GM12864 (cell line): Measurements from ENCODE around the gene QRICH2.
A peak's percentile ranks its signal among the peaks of the same experiment; 100 is the strongest.

Source experiments
- DNase-seq: peaks from one replicate; pipeline ENCODE4 v3.0.0-alpha.2; 2011; ENCODE audit warnings: low read depth
- H3K4me3 ChIP-seq: 2 replicates; pipeline ENCODE4 v1.5.1; 2011; ENCODE audit warnings: mild to moderate bottlenecking, low read depth, low read length, control low read depth
- TF ChIP-seq, protein P1 (sequence below): IDR thresholded peaks from 2 replicates; pipeline ENCODE4 v1.5.1; 2011; ENCODE audit warnings: low read depth, mild to moderate bottlenecking, moderate library complexity, low read length, control low read depth, inconsistent platforms; ENCODE audit errors: missing control alignments

The QRICH2 gene

GRCh38 chr17:76274112-76274956 lies 33.7 kb downstream of the QRICH2 start:
- TF ChIP-seq, protein P1, sequence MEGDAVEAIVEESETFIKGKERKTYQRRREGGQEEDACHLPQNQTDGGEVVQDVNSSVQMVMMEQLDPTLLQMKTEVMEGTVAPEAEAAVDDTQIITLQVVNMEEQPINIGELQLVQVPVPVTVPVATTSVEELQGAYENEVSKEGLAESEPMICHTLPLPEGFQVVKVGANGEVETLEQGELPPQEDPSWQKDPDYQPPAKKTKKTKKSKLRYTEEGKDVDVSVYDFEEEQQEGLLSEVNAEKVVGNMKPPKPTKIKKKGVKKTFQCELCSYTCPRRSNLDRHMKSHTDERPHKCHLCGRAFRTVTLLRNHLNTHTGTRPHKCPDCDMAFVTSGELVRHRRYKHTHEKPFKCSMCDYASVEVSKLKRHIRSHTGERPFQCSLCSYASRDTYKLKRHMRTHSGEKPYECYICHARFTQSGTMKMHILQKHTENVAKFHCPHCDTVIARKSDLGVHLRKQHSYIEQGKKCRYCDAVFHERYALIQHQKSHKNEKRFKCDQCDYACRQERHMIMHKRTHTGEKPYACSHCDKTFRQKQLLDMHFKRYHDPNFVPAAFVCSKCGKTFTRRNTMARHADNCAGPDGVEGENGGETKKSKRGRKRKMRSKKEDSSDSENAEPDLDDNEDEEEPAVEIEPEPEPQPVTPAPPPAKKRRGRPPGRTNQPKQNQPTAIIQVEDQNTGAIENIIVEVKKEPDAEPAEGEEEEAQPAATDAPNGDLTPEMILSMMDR, result no peak
- H3K4me3 ChIP-seq, result no peak overlapping the region
- DNase-seq, result no peak

GRCh38 chr17:76273445-76274111 lies 34.5 kb downstream of the QRICH2 start:
- DNase-seq, result no peak
- H3K4me3 ChIP-seq, result no peak overlapping the region
- TF ChIP-seq, protein P1, result no peak

GRCh38 chr17:76272541-76273444 lies 35.3 kb downstream of the QRICH2 start:
- TF ChIP-seq, protein P1, result no peak
- H3K4me3 ChIP-seq, result peak overlapping the region; percentile 39
- DNase-seq, result no peak

- H3K4me3 ChIP-seq, result peak overlapping the region; percentile 65
These were observed 36.2 kb downstream of the QRICH2 start for GRCh38 chr17:76271669-76272540.

GRCh38 chr17:76270770-76271668 lies 37.1 kb downstream of the QRICH2 start:
- peak overlapping the region; percentile 65 for H3K4me3 ChIP-seq
- no peak for DNase-seq
- TF ChIP-seq, protein P1, result no peak

More at GRCh38 chr17:76271669-76272540, 36.2 kb downstream of the QRICH2 start:
- DNase-seq, result peak; percentile 87
- TF ChIP-seq, protein P1, result no peak
